Tibial artery (tissue), 4 donors: ENCODE data around the gene RGPD8.
"Not testable (repeated sequence)": the region's sequence is repeated elsewhere in the genome, so short reads cannot be mapped to it uniquely, and the experiment has no call there.

Source experiments
- DNase-seq, 2 donors: peaks; one replicate each; pipeline ENCODE4 v3.0.0-alpha.2; 2019
- H3K27ac ChIP-seq, 2 donors: fragments of 200-600 bp; sonication (generic) in 1 of 2; 1 replicate in 1 of 2; 2 replicates in 1 of 2; pipeline ENCODE4 v1.5.1; 2018 to 2019; ENCODE audit warnings: mild to moderate bottlenecking in 1 of 2
- H3K27me3 ChIP-seq, 2 donors: fragments of 200-600 bp; sonication (generic) in 1 of 2; one replicate each; pipeline versions ENCODE4 v1.5.1 to v1.6.0; 2016 to 2019
- H3K36me3 ChIP-seq, 3 donors: fragments of 200-600 bp; sonication (generic) in 2 of 3; one replicate each; pipeline ENCODE4 v1.5.1; 2016 to 2019; ENCODE audit warnings: mild to moderate bottlenecking in 2 of 3
- H3K4me1 ChIP-seq, 4 donors: fragments of 200-600 bp; sonication (generic) in 2 of 4; 1 replicate in 3 of 4; 2 replicates in 1 of 4; pipeline ENCODE4 v1.5.1; 2016 to 2019
- H3K4me3 ChIP-seq, 2 donors: fragments of 200-600 bp; sonication (generic) in 1 of 2; 1 replicate in 1 of 2; 2 replicates in 1 of 2; pipeline ENCODE4 v1.5.1; 2018 to 2019; ENCODE audit warnings: mild to moderate bottlenecking in 2 of 2
- H3K9me3 ChIP-seq, 3 donors: fragments of 200-600 bp; sonication (generic) in 1 of 3; one replicate each; pipeline ENCODE4 v1.5.1; 2016 to 2019
- CTCF ChIP-seq, 2 experiments: fragments of 200-600 bp in 1 of 2; fragments of 450-650 bp in 1 of 2; IDR thresholded peaks; one replicate each; pipeline ENCODE4 v1.5.1; 2017 to 2019; ENCODE audit warnings: antibody characterized with exemption in 2 of 2, mild to moderate bottlenecking in 1 of 2, moderate library complexity in 1 of 2
- intact Hi-C: fragments of 100-400 bp; cut with DNase I; formaldehyde crosslinking; loops from one replicate; pipeline ENCODE4 v1.15.0; 2023; ENCODE audit warnings: low total_unique reads

RGPD8 gene

GRCh38 chr2:112463256-112463655, 29.8 kb upstream of the RGPD8 start:
- H3K4me1 ChIP-seq = no peaks in the 10 kb centered on the region
- DNase-seq = no peak
- no peak for TF ChIP-seq CTCF (IDR thresholded peaks at IDR 0.05)
- no peaks in the 10 kb centered on the region for H3K27me3 ChIP-seq
- no peak overlapping the region for H3K27ac ChIP-seq
- H3K9me3 ChIP-seq = no peaks in the 10 kb centered on the region
- intact Hi-C loops = no loop called here
- H3K36me3 ChIP-seq = no peaks in the 10 kb centered on the region
- no peak overlapping the region for H3K4me3 ChIP-seq

GRCh38 chr2:112462178-112462577, 28.7 kb upstream of the RGPD8 start:
- H3K4me3 ChIP-seq = no peak overlapping the region
- H3K36me3 ChIP-seq = no peaks in the 10 kb centered on the region
- no peaks in the 10 kb centered on the region for H3K9me3 ChIP-seq
- H3K27me3 ChIP-seq = no peaks in the 10 kb centered on the region
- no peak overlapping the region for H3K27ac ChIP-seq
- no peak for DNase-seq
- TF ChIP-seq CTCF (IDR thresholded peaks at IDR 0.05) = no peak
- H3K4me1 ChIP-seq = no peaks in the 10 kb centered on the region
- intact Hi-C loops = no loop called here

GRCh38 chr2:112459372-112459771, 25.9 kb upstream of the RGPD8 start:
- no peaks in the 10 kb centered on the region for H3K36me3 ChIP-seq
- H3K4me3 ChIP-seq = no peak overlapping the region
- no peak for DNase-seq
- H3K27me3 ChIP-seq = no peaks in the 10 kb centered on the region
- intact Hi-C loops = no loop called here
- no peaks in the 10 kb centered on the region for H3K9me3 ChIP-seq
- no peak for TF ChIP-seq CTCF (IDR thresholded peaks at IDR 0.05)
- no peaks in the 10 kb centered on the region for H3K4me1 ChIP-seq
- no peak overlapping the region for H3K27ac ChIP-seq

GRCh38 chr2:112454586-112454985, 21.1 kb upstream of the RGPD8 start:
- no peaks in the 10 kb centered on the region for H3K4me1 ChIP-seq
- TF ChIP-seq CTCF (IDR thresholded peaks at IDR 0.05) = no peak
- no peak for DNase-seq
- H3K9me3 ChIP-seq = peaks cover 0 to 7% (median 0%) of the 10 kb centered on the region in 3 donors
- intact Hi-C loops = no loop called here
- H3K27ac ChIP-seq = no peak overlapping the region
- no peak overlapping the region for H3K4me3 ChIP-seq
- no peaks in the 10 kb centered on the region for H3K36me3 ChIP-seq
- H3K27me3 ChIP-seq = no peaks in the 10 kb centered on the region

GRCh38 chr2:112451317-112451716, 17.9 kb upstream of the RGPD8 start:
- Histone ChIP-seq H3K27me3 (no peaks in the 10 kb centered on the region), H3K9me3 (peaks cover 0 to 8% (median 0%) of the 10 kb centered on the region in 3 donors), H3K4me1 (no peaks in the 10 kb centered on the region), H3K36me3 (no peaks in the 10 kb centered on the region), H3K4me3 (no peak overlapping the region), H3K27ac (no peak overlapping the region)
- intact Hi-C loops = no loop called here
- no peak for TF ChIP-seq CTCF (IDR thresholded peaks at IDR 0.05)
- no peak for DNase-seq

GRCh38 chr2:112449854-112450253, 16.4 kb upstream of the RGPD8 start:
- H3K4me1 ChIP-seq = no peaks in the 10 kb centered on the region
- DNase-seq = no peak
- no peak overlapping the region for H3K4me3 ChIP-seq
- H3K9me3 ChIP-seq = peaks cover 0 to 8% (median 0%) of the 10 kb centered on the region in 3 donors
- H3K36me3 ChIP-seq = no peaks in the 10 kb centered on the region
- TF ChIP-seq CTCF (IDR thresholded peaks at IDR 0.05) = no peak
- intact Hi-C loops = no loop called here
- no peaks in the 10 kb centered on the region for H3K27me3 ChIP-seq
- no peak overlapping the region for H3K27ac ChIP-seq

- DNase-seq, H3K4me1 ChIP-seq, H3K27me3 ChIP-seq, H3K9me3 ChIP-seq, H3K36me3 ChIP-seq, H3K4me3 ChIP-seq, H3K27ac ChIP-seq, intact Hi-C loops: not testable (repeated sequence)
Observed at GRCh38 chr2:112444256-112444655, 10.8 kb upstream of the RGPD8 start.

- H3K4me3 ChIP-seq, H3K9me3 ChIP-seq, H3K4me1 ChIP-seq, H3K27ac ChIP-seq, DNase-seq, H3K36me3 ChIP-seq: not testable (repeated sequence)
- H3K27me3 ChIP-seq = peaks cover 0 to 13% of the 10 kb centered on the region in 2 donors
- intact Hi-C loops = loop anchor here (10.0 kb wide), 2 partner anchors 184 to 314 kb away; partner anchors contain the start of gene ZC3H8
Observed at GRCh38 chr2:112438603-112439261, 5.3 kb upstream of the RGPD8 start.
